Measurements from ENCODE around the gene GCLC.

DNA sequence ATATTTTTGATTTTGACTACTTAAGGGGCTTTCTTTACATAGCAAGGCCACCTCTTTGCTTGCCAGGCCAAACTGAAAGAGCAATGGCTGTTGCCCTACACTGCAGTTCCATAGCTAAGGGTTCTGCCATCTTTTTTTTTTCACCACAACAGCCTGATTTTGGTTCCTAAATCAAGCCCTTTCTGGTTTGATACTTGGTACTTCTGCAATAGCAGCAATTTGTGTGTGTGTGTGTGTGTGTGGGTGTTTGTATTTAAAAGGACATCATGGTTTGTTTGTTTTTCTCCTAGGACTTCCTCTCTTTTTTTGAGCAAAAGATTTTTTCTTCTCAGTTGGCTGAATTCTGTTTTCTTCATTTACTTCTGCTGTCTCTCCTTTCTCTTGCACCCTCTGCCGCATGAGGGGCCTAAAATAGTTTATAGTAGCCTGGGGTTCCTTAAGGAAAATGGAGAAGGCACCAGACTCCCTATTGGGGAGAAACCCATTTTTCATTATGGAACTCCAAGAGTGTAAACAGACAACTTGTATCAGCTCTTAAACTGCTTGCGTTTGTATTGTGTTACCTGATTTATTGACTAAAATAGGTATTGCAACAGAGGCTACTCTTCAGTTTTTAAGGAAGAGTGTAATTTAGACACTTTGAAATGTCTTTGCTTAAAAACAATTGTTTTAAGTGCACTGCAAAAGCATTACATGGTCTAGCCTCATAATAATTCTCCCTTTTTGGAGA is 12.2 kb upstream of the GCLC start:
- TF ChIP-seq, protein P1, sequence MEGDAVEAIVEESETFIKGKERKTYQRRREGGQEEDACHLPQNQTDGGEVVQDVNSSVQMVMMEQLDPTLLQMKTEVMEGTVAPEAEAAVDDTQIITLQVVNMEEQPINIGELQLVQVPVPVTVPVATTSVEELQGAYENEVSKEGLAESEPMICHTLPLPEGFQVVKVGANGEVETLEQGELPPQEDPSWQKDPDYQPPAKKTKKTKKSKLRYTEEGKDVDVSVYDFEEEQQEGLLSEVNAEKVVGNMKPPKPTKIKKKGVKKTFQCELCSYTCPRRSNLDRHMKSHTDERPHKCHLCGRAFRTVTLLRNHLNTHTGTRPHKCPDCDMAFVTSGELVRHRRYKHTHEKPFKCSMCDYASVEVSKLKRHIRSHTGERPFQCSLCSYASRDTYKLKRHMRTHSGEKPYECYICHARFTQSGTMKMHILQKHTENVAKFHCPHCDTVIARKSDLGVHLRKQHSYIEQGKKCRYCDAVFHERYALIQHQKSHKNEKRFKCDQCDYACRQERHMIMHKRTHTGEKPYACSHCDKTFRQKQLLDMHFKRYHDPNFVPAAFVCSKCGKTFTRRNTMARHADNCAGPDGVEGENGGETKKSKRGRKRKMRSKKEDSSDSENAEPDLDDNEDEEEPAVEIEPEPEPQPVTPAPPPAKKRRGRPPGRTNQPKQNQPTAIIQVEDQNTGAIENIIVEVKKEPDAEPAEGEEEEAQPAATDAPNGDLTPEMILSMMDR (IDR thresholded peaks at IDR 0.05) = no peak
- no peak for TF ChIP-seq POLR2A (IDR thresholded peaks at IDR 0.05)

All from adrenal gland (tissue), 5 donors.